NT2/D1 (cell line): Measurements from ENCODE around the gene SARM1.

Source experiments
- SUZ12 ChIP-seq: IDR thresholded peaks from 2 replicates; pipeline ENCODE4 v1.6.1; 2011; ENCODE audit not compliant: insufficient read length, insufficient read depth; ENCODE audit errors: extremely low read depth
- YY1 ChIP-seq: IDR thresholded peaks from 2 replicates; pipeline ENCODE4 v1.6.1; 2011; ENCODE audit not compliant: insufficient read length, insufficient read depth
- ZNF274 ChIP-seq: IDR thresholded peaks from 2 replicates; pipeline ENCODE4 v1.6.1; 2011; ENCODE audit warnings: mild to moderate bottlenecking, low read depth, low read length

DNA sequence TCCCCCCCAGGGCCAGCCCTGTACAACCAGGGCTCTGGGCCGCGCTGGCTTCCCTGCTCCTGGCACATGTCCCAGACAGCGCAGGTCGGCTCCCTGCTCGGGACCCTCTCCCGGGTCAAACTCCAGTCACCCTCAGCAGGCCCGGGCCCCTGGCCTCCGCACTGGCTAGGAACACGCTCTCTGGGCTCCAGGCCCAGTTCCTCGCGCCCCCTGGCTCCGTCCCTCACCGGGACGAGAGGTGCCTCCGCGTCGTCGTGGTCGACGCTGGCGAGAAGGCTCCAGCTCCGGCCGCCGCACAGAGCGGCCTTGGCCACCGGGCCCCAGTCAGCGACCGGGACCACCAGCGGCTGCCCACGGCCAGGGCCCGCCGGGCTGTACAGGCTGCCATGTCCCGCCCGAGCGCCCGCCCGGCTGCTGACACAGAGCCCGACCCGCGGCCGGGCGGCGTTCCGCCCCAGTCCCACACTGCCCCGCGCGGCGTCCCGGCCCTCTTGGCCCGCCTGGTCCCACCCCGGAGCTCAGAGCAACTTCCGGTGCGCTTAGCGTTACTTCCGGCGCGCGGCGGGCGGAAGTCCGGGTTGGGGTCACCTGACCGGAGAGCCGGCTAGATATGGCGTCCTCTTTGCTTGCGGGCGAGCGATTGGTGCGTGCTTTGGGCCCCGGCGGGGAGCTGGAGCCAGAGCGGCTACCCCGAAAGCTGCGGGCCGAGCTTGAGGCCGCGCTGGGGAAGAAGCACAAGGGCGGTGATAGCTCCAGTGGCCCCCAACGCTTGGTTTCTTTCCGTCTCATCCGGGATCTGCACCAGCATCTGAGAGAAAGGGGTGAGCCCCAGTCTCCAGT lies 14.2 kb upstream of the SARM1 start, which contains the start of gene POLDIP2:
- TF ChIP-seq SUZ12 = no peak
- TF ChIP-seq YY1 = peak; percentile 75
- TF ChIP-seq ZNF274 = no peak
